ENCODE data around the gene SLC8B1. TPM values are rescaled to one million over a fixed set of nuclear protein-coding genes. Genes with fewer than 3 reads are reported as not detected.

SLC8B1 gene
- polyA plus RNA-seq, 1 donor (not counting 4 experiments of a cell fraction or from before 2014, with no cell fraction given), result 8.0 TPM

GRCh38 chr12:113278633-113279032 is 56.3 kb downstream of the SLC8B1 start:
- H3K9ac ChIP-seq (ENCODE audit: control insufficient read depth, extremely low read depth, insufficient read depth, low read length), result no peak overlapping the region
- H3K4me1 ChIP-seq (ENCODE audit: control insufficient read depth, extremely low read depth, insufficient read depth, low read length), result no peaks in the 10 kb centered on the region
- no peak overlapping the region for H2AFZ ChIP-seq (ENCODE audit: control insufficient read depth, low read length)
- no peaks in the 10 kb centered on the region for H3K27me3 ChIP-seq (ENCODE audit: control insufficient read depth, extremely low read depth, insufficient read depth, low read length)
- DNase-seq (ENCODE audit: low read depth, low spot score) (no peak), FAIRE-seq (no peak)
- H3K4me2 ChIP-seq (ENCODE audit: control insufficient read depth, extremely low read depth, insufficient read depth, low read depth, low read length), result no peak overlapping the region
- no peak overlapping the region for H3K27ac ChIP-seq (ENCODE audit: control insufficient read depth, insufficient read depth, low read length)
- dilution Hi-C loops (cut with MboI; ENCODE audit: extremely low pct_ligation_motif_present, low sequenced_read_pairs), result no loop called here
- H3K36me3 ChIP-seq (ENCODE audit: control insufficient read depth in 2 of 2, extremely low read depth in 1 of 2, insufficient read depth in 2 of 2, low read length in 2 of 2), result peaks cover 4 to 5% of the 10 kb centered on the region in 2 experiments
- no peaks in the 10 kb centered on the region for H3K9me3 ChIP-seq (ENCODE audit: control insufficient read depth, low read depth, low read length)
- no peaks in the 10 kb centered on the region for H4K20me1 ChIP-seq (ENCODE audit: control insufficient read depth, extremely low read depth, insufficient read depth, low read length)
- H3K79me2 ChIP-seq (ENCODE audit: control insufficient read depth, insufficient read depth, low read length), result no peaks in the 10 kb centered on the region
- H3K9me1 ChIP-seq (ENCODE audit: control insufficient read depth, extremely low read depth, insufficient read depth, low read length), result no peaks in the 10 kb centered on the region
- no peak overlapping the region for H3K4me3 ChIP-seq (ENCODE audit: control insufficient read depth in 2 of 3, extremely low read depth in 1 of 3, insufficient read depth in 2 of 3, low read depth in 1 of 3, low read length in 3 of 3)
- no peak for TF ChIP-seq CTCF (optimal IDR thresholded peaks at IDR 0.05 in 1 of 3, IDR thresholded peaks at IDR 0.05 in 1 of 3, conservative IDR thresholded peaks at IDR 0.05 in 1 of 3; ENCODE audit: extremely low read depth in 1 of 3, insufficient read depth in 2 of 3, low read length in 3 of 3)
- TF ChIP-seq EZH2 (IDR thresholded peaks at IDR 0.05; ENCODE audit: low read length), result no peak

- Histone ChIP-seq H3K9ac (ENCODE audit: control insufficient read depth, extremely low read depth, insufficient read depth, low read length) (no peak overlapping the region), H3K4me3 (ENCODE audit: control insufficient read depth in 2 of 3, extremely low read depth in 1 of 3, insufficient read depth in 2 of 3, low read depth in 1 of 3, low read length in 3 of 3) (no peak overlapping the region), H3K79me2 (ENCODE audit: control insufficient read depth, insufficient read depth, low read length) (no peaks in the 10 kb centered on the region), H3K4me1 (ENCODE audit: control insufficient read depth, extremely low read depth, insufficient read depth, low read length) (no peaks in the 10 kb centered on the region), H3K27ac (ENCODE audit: control insufficient read depth, insufficient read depth, low read length) (no peak overlapping the region), H4K20me1 (ENCODE audit: control insufficient read depth, extremely low read depth, insufficient read depth, low read length) (no peaks in the 10 kb centered on the region), H3K9me1 (ENCODE audit: control insufficient read depth, extremely low read depth, insufficient read depth, low read length) (no peaks in the 10 kb centered on the region), H3K36me3 (ENCODE audit: control insufficient read depth in 2 of 2, extremely low read depth in 1 of 2, insufficient read depth in 2 of 2, low read length in 2 of 2) (peaks cover 4 to 8% of the 10 kb centered on the region in 2 experiments), H3K9me3 (ENCODE audit: control insufficient read depth, low read depth, low read length) (no peaks in the 10 kb centered on the region), H3K4me2 (ENCODE audit: control insufficient read depth, extremely low read depth, insufficient read depth, low read depth, low read length) (no peak overlapping the region), H3K27me3 (ENCODE audit: control insufficient read depth, extremely low read depth, insufficient read depth, low read length) (no peaks in the 10 kb centered on the region), H2AFZ (ENCODE audit: control insufficient read depth, low read length) (no peak overlapping the region)
- DNase-seq (ENCODE audit: low read depth, low spot score) (no peak), FAIRE-seq (no peak)
- TF ChIP-seq CTCF (optimal IDR thresholded peaks at IDR 0.05 in 1 of 3, IDR thresholded peaks at IDR 0.05 in 1 of 3, conservative IDR thresholded peaks at IDR 0.05 in 1 of 3; ENCODE audit: extremely low read depth in 1 of 3, insufficient read depth in 2 of 3, low read length in 3 of 3) (no peak), EZH2 (IDR thresholded peaks at IDR 0.05; ENCODE audit: low read length) (no peak)
- dilution Hi-C loops (cut with MboI; ENCODE audit: extremely low pct_ligation_motif_present, low sequenced_read_pairs), result no loop called here
Measured at GRCh38 chr12:113278141-113278540, 56.8 kb downstream of the SLC8B1 start.

Data from keratinocyte (primary cell).